HG03460 (cell line): ENCODE data around the gene ELOVL6.
"Not testable (repeated sequence)": the region's sequence is repeated elsewhere in the genome, so short reads cannot be mapped to it uniquely, and the experiment has no call there.

ENCODE experiments used
- ATAC-seq: cut with Tn5 transposase; IDR thresholded peaks from one replicate; pipeline ENCODE4 v1.9.1; 2021; ENCODE audit not compliant: unreplicated experiment

Gene ELOVL6

DNA sequence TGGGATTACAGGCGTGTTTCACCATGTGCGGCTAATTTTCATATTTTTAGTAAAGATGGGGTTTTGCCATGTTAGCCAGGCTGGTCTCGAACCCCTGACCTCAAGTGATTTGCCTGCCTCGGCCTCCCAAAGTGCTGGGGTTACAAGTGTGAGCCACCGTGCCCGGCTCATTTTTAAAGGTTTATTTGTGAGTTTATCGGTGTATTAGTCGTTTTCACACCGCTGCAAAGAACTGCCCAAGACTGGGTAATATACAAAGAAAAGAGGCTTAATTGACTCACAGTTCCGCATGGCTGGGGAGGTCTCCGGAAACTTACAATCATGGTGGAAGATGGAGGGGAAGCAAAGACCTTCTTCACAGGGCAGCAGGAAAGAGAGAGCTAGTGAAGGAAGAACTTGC lies 159.3 kb downstream of the ELOVL6 start:
- not testable (repeated sequence) for ATAC-seq

DNA sequence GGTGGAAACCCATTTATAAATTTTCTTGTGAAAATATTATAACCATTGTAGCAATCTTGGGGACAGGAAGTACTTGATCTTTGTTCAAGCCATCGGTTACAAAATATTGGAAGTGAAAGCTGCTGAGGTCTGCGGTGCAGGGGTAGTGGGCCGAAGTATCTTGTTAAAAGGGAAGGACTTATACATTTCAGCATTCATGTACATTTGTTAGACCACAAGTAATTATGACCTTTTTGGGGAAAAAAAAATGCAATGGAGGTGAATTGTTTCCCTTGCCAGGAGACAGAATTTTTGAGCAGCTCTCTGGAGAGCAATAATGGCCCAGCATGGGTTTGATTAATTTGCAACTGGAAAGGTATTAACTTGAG lies 164.4 kb downstream of the ELOVL6 start:
- ATAC-seq: peak; percentile 99

DNA sequence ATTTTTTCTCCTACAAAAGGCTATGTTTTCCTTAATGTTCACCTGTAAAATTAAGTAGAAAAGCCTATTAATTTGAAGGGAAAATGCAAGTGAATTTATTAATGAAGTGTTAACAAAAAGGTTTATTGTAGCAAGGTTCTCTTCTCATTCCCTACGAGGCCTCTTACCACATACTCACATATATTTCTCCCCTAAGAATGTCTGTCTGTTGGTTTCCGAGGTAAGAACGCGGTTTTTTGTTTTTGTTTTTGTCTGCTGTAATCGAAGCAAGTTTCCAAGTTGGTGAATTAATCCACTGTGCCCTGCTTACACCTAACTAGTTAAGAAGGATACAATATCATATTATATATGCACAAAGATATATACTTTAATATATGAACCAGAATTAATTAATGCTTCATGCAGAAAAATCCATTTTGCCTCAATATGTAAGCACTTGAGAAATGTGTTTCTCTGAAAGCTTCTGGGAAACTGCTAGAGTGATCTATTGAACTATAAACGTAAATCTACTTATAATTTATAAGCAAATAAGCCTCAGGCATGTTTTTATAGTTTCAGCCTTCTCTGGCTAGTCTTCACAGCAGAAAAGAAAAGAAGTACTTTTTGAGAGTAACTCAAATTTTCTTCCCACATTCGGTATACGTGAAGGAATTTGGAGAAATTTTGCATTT lies 164.9 kb downstream of the ELOVL6 start:
- no peak for ATAC-seq

DNA sequence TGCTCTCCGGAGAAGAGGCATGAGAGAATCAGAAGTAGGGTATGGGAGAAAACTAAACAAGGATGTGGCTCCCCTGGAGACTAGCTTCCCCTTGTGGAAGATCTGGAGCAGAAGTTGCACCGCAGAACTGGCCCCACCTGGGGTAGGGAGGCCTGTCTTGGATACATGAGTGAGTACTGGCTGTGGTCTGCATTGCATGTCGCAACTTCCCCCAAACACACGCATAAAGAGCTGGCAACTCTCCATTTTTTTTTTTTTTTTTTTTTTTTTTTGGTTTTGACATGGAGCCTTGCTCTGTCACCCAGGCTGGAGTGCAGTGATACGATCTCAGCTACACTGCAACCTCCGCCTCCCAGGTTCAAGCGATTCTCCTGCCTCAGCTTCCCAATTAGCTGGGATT lies 165.8 kb downstream of the ELOVL6 start:
- no peak for ATAC-seq

DNA sequence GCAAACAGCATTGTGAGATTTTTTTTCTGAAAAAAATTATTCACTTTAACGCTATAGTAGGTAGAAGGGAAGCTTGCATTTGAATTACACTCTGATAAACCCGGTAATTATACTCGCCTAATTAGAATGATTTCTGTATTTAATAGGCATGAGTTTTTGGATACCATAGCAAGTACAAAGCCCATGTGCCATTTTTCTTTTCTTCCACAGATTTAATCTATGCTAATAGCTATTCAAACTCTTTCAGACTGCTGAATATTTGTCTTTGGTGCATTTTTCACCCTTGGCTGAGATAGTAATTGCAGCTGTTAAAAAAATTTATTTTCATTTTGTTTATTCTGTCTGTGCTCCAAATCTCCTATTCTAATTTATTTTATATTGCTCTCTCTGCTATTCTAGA lies 172.7 kb downstream of the ELOVL6 start:
- ATAC-seq: no peak

DNA sequence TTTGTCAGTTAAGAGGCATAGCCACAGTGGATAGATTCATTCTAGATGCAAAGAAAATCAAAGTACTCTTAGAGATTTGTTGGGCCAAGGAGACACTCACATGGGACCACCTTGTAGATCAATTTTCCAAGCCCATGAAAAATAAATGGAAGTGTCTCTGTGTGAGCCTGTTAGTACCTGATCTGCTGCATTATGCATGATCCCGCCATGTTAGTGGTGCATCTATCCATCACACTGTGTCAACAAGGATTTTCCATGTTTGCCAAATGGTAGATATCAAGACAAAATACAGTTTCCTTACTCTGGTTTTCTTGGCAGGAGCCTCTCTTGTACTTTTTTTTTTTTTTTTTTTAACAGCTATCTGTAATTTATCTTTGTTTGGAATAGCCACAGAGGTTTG lies 173.4 kb downstream of the ELOVL6 start:
- ATAC-seq: no peak

DNA sequence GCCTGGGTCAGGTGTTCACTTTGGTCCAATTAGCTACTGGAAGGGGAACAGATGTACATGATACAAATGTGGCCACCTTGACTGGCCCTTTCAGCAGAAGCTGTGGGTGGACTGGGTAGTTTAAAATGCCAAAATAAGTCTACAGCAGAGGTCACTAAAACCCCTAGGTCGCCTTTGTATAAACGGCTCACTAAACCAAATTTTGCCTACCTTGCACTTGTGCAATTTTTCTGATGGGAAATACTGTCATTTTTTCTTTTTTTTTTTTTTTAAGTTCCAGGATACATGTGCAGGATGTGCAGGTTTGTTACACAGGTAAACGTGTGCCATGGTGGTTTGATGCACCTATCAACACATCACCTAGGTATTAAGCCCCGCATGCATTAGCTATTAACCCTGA lies 176.0 kb downstream of the ELOVL6 start:
- no peak for ATAC-seq

DNA sequence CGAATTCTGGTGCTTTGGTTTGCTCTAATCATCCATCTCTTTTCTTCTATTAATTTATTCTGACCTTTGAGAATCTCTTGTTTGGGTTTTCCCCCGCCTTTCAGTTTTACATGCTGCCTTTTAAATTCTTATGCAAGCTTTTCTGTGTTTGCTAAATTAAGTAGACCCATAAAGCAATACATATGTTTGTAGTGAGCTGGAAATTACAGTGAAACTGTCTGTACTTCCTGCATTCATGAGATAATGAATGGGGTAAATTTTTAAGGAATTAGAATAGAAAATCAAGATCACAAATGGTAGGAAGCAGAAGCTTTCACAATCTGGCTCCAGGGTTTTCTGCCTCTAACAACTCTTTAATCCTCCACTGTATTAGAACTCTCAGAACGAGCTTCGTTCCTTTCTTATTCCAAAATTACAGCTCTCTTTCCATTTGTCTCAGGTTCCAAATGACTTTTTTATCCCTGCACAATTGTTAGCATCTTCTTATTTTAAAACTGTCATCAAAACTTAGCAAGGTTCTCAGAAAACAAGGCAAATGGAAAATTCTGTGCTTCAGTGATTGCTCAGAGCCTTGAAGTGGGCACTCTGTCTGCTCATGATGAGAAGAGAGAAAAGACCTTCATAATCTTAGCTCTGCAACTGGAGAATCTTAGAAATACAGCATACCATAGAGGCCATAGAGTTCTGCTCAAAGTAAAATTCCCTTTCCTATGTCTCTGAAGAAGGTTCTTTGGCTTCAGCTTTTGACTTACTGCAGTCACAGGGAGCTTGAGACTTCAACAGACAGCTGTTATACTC lies 177.6 kb downstream of the ELOVL6 start:
- no peak for ATAC-seq

DNA sequence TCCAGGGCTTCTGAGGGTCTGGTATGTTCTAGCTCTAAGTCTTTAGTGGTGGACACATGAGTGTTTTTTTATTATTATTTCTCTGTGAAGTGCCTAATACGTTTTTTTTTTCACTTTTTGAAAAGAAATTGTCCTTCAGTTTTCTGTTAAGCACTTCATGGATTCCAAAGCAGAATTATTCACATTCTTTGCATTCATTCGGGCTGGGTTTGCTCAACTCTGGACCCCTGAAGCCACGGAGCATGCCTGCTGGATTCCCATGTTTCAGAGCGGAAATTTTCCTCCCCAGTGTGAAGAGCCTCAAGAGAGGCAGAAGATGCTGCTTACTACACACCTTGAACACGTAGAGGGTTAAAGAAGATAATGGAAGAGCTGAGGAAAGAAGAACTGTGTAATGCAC lies 178.3 kb downstream of the ELOVL6 start:
- ATAC-seq: no peak

DNA sequence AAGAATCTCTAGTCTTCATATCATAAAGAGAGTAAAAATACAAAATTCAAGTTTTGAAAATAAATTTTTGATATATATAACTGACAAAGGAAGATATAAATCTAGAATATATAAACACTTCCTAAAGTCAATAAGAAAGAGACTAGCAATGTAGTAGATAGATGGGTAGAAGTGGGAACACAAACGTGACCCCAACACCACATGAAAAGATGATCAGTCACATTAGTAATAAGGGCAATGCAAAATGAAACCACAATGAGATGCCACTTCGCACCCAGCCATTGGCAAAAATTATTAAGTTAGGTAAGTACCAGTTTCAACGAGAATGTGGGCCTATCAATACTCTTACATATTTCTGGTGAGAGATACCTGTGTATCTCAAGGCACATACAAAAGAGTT lies 179.3 kb downstream of the ELOVL6 start:
- no peak for ATAC-seq

DNA sequence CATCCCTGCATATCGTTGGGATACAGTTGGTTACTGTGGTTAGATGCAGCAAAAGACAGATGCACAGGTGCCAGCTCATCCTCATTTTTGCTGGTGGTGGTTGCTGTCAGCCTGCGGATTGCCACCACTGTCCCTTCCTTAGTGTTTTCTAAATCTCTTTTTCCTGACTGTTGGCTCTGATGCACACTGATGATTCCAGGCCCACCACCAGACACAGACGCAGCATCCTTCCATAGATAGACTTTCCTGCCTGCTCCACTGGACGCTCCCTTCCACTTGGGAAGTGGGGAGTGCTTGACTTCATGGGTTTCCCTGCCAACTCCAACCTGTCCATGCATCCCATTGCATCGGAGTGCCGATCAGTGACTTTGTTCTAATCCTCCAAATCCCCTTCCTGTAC lies 184.2 kb downstream of the ELOVL6 start:
- no peak for ATAC-seq

DNA sequence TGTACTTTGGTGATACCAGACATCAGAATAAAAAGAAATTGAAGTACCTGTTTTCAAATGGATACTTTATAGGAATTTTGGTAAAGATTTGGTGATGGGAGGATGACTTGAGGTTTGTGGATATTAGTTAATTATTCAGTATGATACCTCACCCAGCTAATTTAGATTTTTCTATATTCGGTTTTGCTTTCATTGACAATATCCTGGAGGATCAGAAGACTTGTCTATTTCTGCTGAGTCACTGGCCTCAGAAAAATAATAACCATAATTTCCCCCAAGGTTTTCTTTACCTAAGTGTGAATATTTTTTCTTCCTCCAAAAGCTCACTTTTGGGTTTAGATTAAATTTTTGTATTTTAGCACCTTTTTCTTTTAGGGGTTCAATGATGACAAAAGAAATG lies 185.5 kb downstream of the ELOVL6 start:
- ATAC-seq: no peak

DNA sequence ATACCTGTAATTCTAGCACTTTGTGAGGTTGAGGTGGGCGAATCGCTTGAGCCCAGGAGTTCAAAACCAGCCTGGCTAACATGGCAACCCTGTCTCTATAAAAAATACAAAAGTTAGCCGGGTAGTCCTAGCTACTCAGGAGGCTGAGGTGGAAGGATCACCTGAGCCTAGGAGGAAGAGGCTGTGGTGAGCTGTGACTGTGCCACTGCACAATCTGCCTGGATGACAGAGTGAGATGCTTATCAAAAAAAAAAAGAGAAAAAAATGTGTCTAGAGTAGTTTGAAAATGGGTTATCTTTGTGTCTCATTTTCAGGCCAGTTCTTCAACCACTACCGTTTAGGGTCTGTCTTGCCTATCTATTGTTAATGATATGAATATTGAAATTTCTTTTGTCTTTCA lies 187.6 kb downstream of the ELOVL6 start:
- ATAC-seq: no peak

DNA sequence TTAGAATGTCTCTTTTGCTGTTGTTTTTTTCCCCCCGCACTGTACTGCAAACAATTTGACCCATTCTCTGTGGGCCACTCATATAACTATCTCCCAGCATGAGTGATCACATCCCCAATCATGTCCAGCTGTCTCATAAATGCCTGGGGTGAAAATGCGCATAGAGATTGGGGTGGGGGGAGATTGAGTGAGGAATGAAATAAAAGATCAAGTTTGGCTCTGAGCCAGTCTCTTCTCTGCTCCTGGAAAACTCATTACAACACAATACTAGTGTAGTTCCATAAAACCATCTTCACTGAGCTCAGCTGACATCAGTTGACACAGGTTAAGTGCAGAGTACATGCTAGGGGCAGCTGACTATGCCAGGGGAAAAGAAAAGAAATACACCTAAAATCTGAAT lies 188.9 kb downstream of the ELOVL6 start:
- no peak for ATAC-seq

DNA sequence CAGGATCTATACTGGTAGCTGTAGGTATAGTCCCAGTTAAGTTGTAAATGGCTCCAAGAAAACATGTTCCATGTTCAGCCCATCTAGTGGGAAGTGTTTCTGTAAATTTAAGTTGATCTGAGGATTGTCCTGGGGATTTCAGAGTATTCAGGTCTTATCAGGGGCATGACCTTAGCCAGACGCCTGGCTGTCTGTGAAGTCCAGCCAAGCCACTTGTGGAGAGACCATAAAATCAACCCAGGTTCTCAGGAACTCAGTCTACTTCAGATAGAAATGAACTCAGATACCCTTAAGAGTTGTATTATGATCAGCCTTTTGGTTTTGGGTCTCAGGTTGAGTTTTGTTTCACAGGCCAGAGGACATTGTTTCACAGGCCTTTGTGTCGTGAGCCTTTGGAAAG lies 189.9 kb downstream of the ELOVL6 start:
- ATAC-seq: no peak

DNA sequence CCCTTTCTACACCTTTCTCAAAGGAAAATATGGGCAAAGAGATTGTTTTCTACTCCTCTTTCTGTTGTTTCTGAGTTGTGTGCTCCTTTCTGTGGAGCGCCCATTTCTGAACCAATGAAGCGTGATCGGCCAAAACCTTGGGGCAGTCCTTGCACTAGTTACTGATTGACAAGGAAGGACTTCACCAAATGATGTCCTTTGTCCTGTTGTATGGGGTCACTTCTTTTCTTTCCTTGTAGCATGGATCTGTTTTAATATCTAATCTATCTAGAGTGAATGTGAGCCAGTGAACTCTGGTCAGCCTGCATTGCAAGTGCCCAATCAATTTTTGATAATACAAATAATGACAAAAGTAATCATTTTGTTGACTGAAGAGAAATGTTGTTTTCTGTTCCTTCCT lies 191.2 kb downstream of the ELOVL6 start:
- ATAC-seq: no peak

DNA sequence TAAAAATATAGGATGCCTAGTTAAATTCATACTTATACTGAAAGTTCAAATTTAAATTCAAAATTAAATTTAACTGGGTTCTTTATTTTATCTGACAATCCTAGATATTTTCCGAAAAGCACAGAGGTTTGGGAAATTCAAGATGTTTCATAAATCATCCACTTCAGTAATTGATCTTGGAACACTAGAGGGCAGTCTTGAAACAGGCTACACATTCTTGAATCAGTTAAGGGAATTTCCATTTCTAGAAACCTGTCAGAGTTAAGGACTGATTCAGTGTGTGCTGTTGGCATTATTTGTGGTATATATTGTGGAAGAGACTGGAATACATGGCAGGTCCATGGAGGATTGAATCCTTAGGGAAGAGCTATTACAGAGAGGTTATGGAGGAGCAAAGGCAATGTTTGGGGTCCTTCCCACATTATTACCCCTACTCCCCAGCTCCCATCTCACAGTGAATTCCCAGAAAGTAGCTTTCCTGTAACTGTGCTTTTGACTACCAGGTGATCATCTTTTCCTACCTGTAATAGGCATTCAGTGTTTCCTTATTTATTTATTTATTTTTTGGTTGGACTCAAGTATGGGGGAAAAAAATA lies 192.9 kb downstream of the ELOVL6 start:
- ATAC-seq: peak; percentile 79

DNA sequence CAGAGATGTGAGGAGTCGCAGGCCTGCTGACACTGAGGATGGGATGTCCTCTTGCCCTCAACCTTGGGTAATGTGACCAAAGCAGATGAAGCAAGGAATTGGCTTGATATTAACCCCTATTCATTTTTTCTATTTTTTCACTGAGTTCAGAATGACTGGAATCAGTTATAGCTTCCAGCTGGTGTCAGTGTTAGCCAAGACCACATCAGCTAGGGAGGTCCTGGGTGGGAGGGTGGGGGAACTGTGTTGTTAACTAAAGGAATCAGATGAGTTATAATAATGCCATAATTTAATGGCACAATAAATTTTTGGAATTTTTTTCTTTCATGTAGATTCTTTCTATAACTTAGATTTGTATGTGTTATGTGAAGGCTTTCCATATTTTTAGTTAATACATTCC lies 193.9 kb downstream of the ELOVL6 start:
- ATAC-seq: no peak

DNA sequence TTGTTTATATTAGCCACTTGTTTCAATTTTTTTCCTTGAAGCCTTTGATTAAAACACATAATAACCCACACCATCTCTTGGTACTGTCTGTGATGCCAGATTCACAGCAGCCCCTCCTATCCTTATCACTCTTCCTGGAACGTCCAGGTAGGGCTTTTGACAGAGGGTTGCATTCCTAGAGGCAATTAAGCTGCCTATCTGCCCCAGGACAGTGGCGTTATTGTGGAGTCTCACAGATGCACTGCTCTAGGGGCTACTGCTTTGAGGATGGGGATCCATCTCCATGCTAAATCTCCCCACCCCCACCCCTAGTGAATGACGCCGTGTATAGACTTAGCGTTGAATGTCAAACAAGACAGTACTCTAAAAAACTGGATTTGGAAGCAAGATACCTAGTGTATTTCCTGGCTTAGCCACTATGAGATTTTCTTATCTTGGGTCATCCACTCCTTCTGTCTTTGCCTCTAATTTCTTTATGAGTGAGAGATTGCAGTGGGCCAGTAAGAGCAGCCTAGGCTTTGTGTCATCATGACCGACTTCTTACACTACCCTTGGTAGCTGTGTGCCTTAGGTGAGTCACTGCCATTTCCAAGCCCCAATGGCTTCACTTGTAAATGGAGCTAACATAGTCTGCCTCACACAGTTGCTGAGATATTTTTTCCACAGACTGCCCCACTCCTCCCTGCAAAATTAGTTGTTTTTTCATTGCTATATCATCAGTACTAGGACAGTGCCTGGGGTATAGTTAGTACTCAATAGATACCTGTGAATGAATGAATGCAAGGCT lies 194.8 kb downstream of the ELOVL6 start:
- ATAC-seq: no peak

DNA sequence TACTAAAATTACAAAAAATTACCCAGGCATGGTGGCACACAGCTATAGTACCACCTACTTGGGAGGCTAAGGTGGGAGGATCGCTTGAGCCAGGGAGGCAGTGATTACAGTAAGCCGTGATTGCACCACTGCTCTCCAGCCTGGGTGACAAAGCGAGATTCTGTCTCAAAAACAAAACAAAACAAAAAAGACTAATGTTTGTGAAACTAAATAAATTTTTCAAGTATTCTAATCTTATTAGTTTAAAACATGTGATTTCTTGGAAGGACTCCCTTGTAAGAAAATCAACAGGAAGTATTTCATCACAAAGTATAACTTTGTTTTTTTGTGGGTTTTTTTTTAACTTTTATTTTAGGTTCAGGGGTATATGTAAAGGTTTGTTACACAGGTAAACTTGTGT lies 196.1 kb downstream of the ELOVL6 start:
- ATAC-seq: no peak

DNA sequence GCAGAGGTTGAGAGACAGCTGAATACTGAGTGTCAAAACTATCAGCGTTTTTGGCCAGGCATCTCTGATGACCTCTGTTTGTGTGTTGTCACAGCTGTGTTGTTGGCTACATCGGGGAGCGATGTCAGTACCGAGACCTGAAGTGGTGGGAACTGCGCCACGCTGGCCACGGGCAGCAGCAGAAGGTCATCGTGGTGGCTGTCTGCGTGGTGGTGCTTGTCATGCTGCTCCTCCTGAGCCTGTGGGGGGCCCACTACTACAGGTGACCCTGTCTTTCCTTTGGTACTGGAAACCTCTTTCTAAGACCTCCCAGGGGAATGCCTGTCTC lies 198.9 kb downstream of the ELOVL6 start:
- ATAC-seq: no peak
